Stimulated activated CD4-positive, alpha-beta T cell treated with anti-CD3 and anti-CD28 coated beads, Interleukin-15, amount 100 ng/mL, for 48 hours (primary cell): ENCODE measurements around the gene MAGI1.

Experiments
- DNase-seq, 2 donors: peaks; one replicate each; pipeline ENCODE4 v3.0.0-alpha.2; 2020; ENCODE audit warnings: low read depth in 2 of 2

MAGI1 gene

DNA sequence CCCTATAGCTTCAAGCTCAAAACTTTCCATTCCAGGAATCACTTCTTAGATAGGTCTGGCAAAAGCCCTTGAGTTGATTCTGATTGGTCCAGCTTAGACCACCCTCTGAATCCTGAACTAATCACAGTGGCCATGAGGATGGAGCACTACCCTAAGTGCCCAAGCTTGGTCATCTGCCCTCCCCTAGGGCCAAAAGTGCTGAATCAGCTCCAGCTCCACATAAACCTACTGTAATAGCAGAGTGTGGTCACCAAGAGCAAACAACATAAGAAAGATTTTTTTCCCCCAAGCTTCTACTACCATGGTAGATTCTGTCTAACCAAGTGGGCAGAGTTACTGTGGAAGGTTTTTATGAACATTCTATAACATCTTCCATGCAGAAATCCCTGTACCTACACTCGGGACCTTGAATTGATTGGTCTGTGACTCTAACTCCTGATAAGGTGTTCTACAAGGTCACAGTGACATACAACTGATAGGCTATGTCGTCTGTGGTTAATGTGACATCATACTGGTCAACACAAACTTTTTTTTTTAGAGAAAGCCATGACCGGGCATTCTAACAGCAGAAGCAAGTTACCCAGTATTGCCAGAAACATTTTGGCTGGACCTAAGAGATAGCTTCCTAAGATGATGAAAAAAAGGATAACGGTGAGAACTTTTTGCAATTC is 320.9 kb downstream of the MAGI1 start:
- DNase-seq = no peak

DNA sequence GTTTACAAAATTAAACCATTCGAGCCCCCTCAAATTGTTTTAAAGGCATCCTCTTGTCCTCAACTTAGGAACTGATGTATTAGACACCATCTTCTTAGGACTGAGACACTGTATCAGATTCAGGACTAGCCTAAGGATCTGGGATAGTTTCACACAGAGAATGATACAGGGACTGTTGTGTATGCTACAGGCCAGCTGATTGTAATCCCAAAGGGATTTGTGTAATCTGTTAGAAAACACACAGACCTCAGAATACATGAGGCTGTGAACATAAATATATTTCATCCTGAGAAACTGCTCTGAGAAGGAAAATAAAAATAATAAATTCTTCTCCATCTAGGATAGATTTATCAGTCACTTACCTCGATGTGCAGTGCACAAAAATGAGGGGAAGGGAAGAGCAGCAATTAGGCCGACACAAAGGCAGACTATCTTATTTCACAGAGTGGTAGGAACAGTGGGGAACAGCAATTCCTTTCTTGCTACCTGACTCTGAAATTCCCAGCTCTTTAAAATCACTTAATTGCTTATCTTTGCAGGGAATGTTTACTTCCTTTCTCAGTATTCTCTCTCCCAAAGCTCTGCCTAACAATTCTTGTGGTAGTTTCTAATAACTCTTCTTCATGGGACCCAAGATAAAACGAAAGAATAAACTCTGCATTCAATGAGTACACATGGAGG is 322.5 kb downstream of the MAGI1 start:
- DNase-seq = no peak

- DNase-seq = no peak
Measured at GRCh38 chr3:65714134-65714533, 324.6 kb downstream of the MAGI1 start.

DNA sequence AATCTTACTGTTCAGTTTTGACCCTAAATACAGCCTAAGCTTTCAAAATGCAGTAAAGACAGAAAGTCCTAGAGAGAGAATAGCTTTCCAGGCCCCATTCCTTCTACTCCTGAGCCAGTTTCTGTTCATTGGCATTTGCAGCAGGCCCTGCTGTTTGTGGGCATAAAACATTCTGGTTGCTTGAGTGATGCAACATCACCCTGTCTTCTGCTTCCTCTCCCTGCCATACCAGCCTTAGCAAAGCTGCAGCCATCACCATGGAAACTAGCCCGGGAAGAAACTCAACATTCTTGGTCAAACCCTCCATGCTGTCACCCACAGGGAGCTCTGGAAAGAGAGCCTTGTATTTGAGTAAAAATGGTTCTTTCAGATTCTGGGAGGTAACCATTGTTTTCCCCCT is 325.7 kb downstream of the MAGI1 start:
- no peak for DNase-seq

DNA sequence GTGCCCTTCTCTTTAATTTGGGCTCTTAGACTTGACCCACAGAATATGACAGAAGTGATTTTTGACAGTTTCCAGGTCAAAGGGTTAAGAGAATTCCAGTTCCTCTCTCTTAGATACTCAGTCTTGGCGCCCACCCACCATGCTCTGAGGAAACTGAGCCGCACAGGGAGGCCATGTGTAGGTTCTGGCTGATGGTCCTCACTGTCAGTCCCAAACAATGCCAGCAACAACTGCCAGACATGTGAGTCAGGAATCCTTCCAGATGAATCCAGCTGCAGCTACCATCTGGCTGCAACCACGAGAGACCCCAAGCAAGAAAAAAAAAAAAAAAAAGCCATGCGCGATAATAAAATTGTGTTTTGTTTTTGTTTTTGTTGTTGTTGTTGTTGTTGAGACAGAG is 326.6 kb downstream of the MAGI1 start:
- no peak for DNase-seq

- DNase-seq = no peak
Measured at GRCh38 chr3:65706776-65707568, 331.7 kb downstream of the MAGI1 start.

- DNase-seq = no peak
Measured at GRCh38 chr3:65706301-65706700, 332.4 kb downstream of the MAGI1 start.

GRCh38 chr3:65703820-65704219 is 334.9 kb downstream of the MAGI1 start:
- DNase-seq = no peak

GRCh38 chr3:65703026-65703425 is 335.7 kb downstream of the MAGI1 start:
- DNase-seq = no peak

GRCh38 chr3:65702202-65702601 is 336.5 kb downstream of the MAGI1 start:
- no peak for DNase-seq

- DNase-seq = no peak
Measured at GRCh38 chr3:65701516-65701915, 337.2 kb downstream of the MAGI1 start.

DNA sequence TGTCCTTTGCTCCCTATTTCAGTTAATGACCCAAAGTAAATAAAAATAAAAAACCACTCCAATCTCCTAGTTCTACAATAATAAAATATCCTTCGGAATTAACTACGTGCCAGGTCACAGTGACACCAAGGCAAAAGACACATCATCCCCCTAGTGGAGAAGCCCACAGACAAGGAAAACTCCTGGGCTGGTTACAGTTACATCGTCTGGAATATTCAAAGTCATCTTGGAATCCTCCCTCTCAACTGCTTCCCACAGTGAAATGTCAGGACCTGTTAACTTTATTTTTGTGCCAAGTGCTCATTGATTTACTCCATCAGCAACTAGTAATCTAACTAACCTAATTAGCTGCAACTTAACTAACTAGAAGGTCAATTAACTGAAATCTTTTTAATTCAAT is 349.3 kb downstream of the MAGI1 start:
- no peak for DNase-seq

DNA sequence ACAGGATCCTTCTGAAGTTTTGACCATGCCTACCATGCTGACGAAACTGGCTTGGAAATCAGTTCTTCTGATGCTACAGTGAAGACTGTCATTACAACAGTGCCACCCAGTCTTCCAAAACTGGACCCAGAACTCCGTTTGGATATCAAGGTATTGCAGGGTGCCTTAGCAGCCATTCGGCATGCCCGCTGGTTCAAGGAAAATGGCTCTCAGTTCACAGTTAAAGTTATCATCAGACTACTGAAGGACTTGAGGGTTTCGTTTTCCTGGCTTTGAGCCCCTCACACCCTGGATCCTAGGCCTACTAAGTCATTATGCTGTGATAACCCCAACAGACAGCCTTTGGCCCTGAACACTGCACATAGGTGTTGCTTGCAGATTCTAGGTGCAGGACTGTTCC is 351.0 kb downstream of the MAGI1 start:
- DNase-seq = no peak

DNA sequence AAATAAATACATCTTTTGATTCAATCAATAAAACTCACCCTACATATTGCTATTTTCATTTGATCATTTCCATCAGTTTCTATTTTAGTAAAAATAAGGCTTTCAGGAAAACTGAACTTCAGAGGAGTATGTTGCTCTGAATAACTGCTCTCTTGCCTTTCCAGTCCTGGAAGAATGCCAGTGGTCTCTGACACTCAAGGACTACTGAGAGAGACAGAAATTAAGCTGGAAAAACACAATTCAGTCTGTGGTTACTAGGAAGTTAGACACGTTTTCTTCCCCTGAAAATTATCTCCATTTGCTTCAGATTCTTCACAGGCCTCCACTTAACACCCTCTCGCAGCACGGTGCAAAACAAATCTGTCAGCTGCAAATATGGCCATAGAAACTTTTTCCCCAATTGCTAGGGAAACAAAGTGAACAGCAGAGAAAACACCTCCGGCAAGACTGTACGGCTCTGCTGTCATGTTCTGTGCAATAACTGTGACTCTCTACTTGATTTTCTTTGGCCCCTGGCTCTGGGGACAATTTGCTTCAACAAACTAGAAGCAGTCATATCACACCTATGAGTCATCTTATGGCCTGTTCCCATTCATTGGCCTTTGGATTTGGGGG is 353.0 kb downstream of the MAGI1 start:
- no peak for DNase-seq

DNA sequence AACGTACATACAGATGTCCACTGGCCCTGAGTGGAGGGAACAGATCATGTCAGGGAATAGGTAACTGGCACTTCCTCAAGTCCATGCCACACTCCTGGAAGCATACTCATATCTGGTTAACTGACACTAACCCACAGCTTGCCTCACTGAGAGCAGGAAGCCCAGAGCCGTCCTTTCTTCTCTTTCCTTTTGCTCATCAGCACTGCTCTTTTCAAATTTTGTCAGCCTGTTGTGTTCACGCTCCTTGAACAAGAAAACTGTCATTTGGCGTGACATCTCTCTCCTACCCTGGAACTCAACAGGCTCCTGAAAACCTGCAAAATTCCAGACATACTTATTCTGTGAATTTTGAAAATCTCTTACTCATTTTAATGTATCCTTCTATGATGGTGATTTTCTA is 360.2 kb downstream of the MAGI1 start:
- DNase-seq = no peak

GRCh38 chr3:65677486-65678010 is 361.2 kb downstream of the MAGI1 start:
- DNase-seq = no peak

GRCh38 chr3:65676580-65676979 is 362.1 kb downstream of the MAGI1 start:
- DNase-seq = no peak

DNA sequence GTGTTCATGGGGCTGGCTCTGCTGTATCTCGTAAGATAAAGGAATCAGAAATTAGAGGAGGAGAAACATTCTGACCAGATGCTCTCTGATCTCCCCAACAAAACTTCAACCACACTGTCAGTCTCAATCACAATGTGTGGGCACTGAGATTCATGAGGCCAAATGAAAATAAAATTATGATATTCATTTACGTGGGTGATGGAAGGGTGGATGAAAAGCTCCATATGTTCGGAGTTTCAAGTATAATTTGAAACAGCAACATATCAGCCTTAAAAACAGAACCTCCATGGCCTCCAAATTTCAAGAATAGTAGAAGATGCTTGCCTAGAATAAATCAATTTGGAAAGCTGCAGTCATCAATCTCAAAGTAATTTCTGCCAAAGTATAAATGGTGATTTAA is 363.7 kb downstream of the MAGI1 start:
- no peak for DNase-seq

DNA sequence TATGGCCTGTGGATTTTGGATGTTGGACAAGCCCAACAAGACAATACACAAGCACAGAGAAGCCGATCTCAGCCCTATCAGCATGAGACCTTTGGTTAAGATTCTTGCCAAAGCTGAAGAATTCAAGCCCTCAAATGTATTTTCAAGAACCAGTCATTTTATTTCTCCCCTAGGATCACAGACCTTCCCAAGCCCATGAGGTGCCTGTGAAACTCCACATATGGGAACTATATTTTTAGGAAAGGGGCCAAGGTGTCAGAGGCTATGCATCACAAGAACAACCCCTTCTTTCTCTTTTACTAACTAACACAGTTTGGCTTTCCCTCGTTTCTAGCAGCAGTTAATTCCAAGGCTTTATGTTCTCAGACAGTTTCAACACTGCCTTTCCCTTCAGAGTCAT is 364.5 kb downstream of the MAGI1 start:
- DNase-seq = no peak

DNA sequence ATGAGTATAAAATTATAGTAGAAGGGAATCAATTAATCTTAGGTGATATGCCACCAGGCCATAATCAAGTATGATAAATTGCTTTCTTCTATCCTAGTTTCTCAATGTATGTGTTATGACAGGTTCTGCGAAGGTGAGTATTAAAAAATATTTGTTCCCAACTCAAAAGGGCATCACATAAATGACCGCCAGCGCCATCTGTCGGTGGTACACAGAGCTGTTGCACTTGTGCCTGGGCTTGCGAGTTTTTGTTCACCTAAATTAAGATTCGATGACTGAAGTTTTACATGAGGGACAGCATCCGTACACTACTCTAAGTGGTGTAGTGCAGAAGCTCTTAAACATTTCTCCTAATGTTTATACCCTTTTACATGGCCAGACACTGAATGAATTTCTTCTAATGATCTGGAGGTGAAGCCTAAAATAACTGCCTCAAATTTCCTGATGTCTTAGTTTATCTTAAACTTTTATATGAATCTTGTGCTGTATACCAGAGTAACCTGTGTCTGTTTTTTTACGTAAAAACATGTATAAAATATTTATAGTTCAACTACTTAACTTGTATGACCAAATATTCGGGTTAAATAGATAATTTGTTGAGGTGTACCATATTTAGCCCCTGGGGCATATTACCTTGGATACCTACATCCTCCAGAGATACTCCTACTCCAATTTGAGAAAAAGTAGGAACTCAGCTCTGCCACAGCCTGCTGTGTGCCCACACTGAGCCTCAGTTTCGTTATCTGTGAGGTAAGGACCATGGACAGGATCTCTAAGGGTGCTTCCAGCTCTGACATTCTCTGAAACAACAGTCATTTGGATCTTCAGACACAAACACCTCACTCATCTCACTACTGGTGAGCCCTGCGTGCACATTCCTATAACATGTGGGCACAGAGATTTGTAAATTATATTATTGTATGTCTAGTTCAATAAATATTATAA is 365.6 kb downstream of the MAGI1 start:
- DNase-seq = peak in 1 of 2 donors; percentile 14

GRCh38 chr3:65672061-65672460 is 366.7 kb downstream of the MAGI1 start:
- no peak for DNase-seq
